GM10248 (cell line): Measurements from ENCODE around the gene MAP1LC3C.

ENCODE experiments used
- CTCF ChIA-PET: fragments of 300-600 bp; sonication (Branson Sonifier 250); formaldehyde crosslinking; extraction: SDS; loops from one replicate; lab custom pipeline; 2021; ENCODE audit warnings: antibody characterized with exemption; lab: Yijun Ruan, JAX
- POLR2A ChIA-PET: fragments of 350-650 bp; sonication (Branson Sonifier 250); formaldehyde crosslinking; extraction: SDS; loops from one replicate; lab custom pipeline; 2020; ENCODE audit warnings: antibody characterized with exemption; lab: Yijun Ruan, JAX
- DNase-seq: peaks from one replicate; pipeline ENCODE4 v3.0.0; 2012; ENCODE audit errors: extremely low spot score
- TF ChIP-seq, protein P1 (sequence below): IDR thresholded peaks from 2 replicates; pipeline ENCODE4 v1.5.1; 2012; ENCODE audit warnings: mild to moderate bottlenecking, low read depth; ENCODE audit errors: extremely low read depth, missing control alignments, control extremely low read depth

Gene MAP1LC3C

DNA sequence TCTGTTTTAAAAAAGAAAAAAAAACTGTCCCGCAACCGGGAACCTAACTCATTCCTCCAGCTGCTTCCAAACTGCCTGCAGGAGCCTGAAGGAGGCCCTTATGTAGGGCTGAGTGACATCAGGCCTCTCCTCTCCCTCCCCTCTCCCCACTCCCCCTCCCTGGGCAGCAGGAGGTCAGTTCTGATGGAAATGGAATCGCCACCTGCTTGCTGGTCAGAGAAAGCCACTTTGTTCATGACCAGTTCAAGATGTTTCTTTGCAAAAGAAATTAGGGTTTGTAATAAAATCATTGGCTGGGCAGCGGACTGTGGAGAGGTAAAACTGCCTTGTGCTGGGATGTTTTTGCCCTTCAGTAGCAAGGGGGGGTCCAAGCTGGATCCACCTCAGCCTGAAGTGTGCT is at the start of gene MAP1LC3C:
Gene MAP1LC3C, minus strand, starts transcription at position 73 of the 400 bp plus-strand sequence. CDS start 90 bp downstream, outside the sequence.
- TF ChIP-seq, protein P1, sequence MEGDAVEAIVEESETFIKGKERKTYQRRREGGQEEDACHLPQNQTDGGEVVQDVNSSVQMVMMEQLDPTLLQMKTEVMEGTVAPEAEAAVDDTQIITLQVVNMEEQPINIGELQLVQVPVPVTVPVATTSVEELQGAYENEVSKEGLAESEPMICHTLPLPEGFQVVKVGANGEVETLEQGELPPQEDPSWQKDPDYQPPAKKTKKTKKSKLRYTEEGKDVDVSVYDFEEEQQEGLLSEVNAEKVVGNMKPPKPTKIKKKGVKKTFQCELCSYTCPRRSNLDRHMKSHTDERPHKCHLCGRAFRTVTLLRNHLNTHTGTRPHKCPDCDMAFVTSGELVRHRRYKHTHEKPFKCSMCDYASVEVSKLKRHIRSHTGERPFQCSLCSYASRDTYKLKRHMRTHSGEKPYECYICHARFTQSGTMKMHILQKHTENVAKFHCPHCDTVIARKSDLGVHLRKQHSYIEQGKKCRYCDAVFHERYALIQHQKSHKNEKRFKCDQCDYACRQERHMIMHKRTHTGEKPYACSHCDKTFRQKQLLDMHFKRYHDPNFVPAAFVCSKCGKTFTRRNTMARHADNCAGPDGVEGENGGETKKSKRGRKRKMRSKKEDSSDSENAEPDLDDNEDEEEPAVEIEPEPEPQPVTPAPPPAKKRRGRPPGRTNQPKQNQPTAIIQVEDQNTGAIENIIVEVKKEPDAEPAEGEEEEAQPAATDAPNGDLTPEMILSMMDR = no peak
- ChIA-PET CTCF (interaction anchor here (0.9 to 4.3 kb wide), 24 partner anchors 9 to 467 kb away, joined by 3 to 31 read pairs (median 4); partner anchors contain the start of gene KMO), POLR2A (no interaction called here)
- no peak for DNase-seq

- POLR2A ChIA-PET = no interaction called here
- CTCF ChIA-PET = no interaction called here
- no peak for DNase-seq
- TF ChIP-seq, protein P1 = no peak
Measured at GRCh38 chr1:242043165-242043564, 44.3 kb upstream of the MAP1LC3C start.

DNA sequence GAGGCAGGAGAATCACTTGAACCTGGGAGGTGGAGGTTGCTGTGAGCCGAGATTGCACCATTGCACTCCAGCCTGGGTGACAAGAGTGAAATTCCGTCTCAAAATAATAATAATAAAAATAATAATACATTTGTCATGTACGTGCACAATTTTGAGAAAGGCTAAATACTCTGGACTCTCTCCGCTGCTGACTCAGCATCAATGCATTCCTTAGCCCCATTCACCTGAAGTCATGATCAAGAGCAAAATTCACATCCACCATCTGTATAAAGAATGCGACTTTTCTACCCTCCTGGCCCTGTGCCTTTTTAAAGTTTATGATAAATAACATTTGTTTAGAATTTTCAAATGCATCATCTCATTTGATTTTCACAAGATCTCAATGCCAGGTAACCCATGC is 35.5 kb upstream of the MAP1LC3C start:
- TF ChIP-seq, protein P1 = no peak
- ChIA-PET CTCF (no interaction called here), POLR2A (no interaction called here)
- DNase-seq = no peak

DNA sequence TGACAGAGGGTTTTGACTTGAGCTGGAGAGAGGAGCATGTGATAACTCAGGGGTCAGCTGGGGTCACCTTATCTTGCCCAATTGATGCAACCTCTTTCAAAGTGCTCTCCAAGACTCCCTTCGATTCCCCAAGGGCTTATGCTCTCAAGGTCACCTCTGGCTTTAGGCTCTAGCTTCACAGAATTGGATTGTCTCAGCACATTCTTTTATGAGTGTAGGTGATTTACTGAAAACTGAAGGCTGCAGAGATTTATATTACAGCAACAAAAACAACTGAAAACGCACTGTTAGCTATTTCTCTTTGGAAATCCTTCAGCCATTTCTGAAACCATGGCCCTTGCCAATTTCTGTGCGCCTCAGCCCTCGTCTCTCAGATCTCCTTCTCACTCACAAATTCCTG is 34.5 kb upstream of the MAP1LC3C start:
- POLR2A ChIA-PET = no interaction called here
- TF ChIP-seq, protein P1 = no peak
- CTCF ChIA-PET = no interaction called here
- no peak for DNase-seq

DNA sequence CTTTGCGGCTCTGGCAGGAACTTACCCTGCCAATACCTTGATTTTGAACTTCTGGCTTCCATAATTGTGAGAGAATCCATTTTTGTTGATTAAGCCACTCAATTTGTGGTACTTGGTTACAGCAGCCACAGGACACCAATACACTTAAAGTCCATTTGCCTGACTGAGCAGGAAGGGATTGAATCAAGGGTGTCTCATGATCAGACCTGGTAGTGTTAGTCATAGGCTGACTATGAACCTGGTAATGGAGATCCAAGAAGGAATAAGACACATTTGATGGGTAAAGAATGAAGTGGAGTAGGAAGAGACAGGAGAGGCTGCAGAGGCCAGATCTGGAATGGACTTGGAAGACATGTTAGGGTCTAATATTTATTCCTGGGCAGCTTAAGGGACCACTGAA is 31.2 kb upstream of the MAP1LC3C start:
- TF ChIP-seq, protein P1 = no peak
- ChIA-PET POLR2A (no interaction called here), CTCF (no interaction called here)
- no peak for DNase-seq

DNA sequence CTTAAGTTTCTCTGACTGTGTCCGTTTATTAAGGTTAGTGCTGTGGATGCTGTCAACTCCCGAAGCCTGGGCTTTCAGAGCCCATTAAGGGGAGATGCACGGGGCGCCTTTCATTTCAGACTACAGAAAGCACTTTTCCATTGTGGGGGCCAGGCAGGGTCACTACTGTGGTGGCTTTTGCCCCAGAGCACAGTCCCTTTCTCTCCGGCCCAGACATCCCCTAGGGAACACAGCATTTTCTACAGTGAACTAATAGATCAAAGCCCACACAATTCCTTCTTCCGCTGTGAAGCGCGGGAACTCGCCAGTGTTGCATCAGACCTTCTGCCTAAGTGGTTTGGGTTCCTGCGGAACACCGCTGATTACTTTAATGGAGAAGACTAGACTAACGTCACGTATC is 26.8 kb upstream of the MAP1LC3C start:
- TF ChIP-seq, protein P1 = no peak

More for the DNA sequence above, 26.8 kb upstream of the MAP1LC3C start:
- no peak for DNase-seq
- ChIA-PET CTCF (no interaction called here), POLR2A (no interaction called here)
